Natural killer cell treated with Interleukin-12 subunit alpha and Interleukin-12 subunit beta and Interleukin-15 and Interleukin-18, amount 100 ng/mL, for 72 hours (primary cell): ENCODE measurements around the gene CAPN15. TPM values are rescaled to one million over a fixed set of nuclear protein-coding genes. Genes with fewer than 3 reads are reported as not detected.

Experiments
- ATAC-seq, 2 donors: fragments of 150-1000 bp; cut with Tn5 transposase in 1 of 2; sonication (Bioruptor Pico), chemical (Tn5 transposase) in 1 of 2; 2 replicates each; pipeline ENCODE4 v1.10.0; 2021
- DNase-seq: peaks from one replicate; pipeline ENCODE4 v3.0.0; 2022; ENCODE audit warnings: low spot score
- H3K27ac Mint-ChIP-seq, 2 donors: 1 replicate in 1 of 2; 2 replicates in 1 of 2; pipeline ENCODE4 v1.8.0; 2022; ENCODE audit warnings: mixed read lengths in 2 of 2, mild to moderate bottlenecking in 1 of 2, moderate library complexity in 1 of 2
- H3K27me3 Mint-ChIP-seq, 2 donors: 1 replicate in 1 of 2; 2 replicates in 1 of 2; pipeline ENCODE4 v1.8.0; 2022; ENCODE audit warnings: mixed read lengths in 2 of 2
- H3K36me3 Mint-ChIP-seq: one replicate; pipeline ENCODE4 v1.8.0; 2022; ENCODE audit warnings: mixed read lengths
- H3K4me1 Mint-ChIP-seq, 2 donors: 1 replicate in 1 of 2; 2 replicates in 1 of 2; pipeline ENCODE4 v1.8.0; 2022; ENCODE audit warnings: low read depth in 2 of 2, mixed read lengths in 2 of 2, mild to moderate bottlenecking in 1 of 2
- H3K4me3 Mint-ChIP-seq: one replicate; pipeline ENCODE4 v1.8.0; 2022; ENCODE audit warnings: mixed read lengths
- H3K9me3 Mint-ChIP-seq: 2 replicates; pipeline ENCODE4 v1.8.0; 2022; ENCODE audit warnings: mixed read lengths
- total RNA-seq, 2 donors: library from RNA; stranded (reverse); gene quantifications; one replicate each; pipeline ENCODE4 v1.2.3, GENCODE V29; 2022

CAPN15 gene
- total RNA-seq, 2 donors from 2014 or later = 139 to 201 TPM

DNA sequence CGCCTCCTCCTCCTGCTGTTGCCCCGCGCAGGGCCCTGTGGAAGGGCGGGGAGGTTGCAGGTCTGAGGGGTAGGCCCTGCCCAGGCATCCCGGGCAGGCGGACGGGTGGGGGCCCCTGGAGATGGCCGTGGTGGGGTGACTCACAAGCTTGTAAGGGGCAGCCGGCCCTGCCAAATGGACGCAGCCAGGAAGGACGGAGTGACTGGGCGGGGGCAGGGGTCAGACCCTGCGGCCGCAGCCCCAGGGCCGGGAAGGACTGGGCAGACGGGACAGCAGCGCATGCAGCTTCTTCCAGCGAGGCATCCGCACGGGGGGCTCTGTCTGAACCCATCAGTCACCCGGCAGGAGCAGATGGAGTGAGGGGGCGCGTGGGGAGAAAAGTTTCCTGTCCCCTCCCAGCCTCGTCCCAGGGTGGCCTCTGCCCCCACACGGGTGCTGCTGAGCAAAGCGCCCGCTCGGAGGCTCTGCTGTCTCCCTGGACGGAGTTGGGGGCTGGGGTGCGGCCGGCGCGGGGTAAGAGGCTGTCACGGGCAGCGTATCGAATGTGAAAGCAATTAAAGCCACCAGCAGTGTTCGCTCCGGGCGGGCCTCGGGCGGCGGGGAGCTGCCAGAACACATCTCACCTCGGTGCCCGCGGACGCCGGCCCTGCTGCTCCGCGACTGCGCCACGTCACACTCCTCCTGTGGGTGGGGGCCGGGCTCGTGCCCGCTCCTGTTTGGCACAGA lies 27.3 kb downstream of the CAPN15 start:
- Mint-ChIP-seq H3K4me3 (no peak overlapping the region), H3K4me1 (peaks cover 0 to 3% of the 10 kb centered on the region in 2 donors)
- peak in 1 of 2 donors; percentile 1 for ATAC-seq

DNA sequence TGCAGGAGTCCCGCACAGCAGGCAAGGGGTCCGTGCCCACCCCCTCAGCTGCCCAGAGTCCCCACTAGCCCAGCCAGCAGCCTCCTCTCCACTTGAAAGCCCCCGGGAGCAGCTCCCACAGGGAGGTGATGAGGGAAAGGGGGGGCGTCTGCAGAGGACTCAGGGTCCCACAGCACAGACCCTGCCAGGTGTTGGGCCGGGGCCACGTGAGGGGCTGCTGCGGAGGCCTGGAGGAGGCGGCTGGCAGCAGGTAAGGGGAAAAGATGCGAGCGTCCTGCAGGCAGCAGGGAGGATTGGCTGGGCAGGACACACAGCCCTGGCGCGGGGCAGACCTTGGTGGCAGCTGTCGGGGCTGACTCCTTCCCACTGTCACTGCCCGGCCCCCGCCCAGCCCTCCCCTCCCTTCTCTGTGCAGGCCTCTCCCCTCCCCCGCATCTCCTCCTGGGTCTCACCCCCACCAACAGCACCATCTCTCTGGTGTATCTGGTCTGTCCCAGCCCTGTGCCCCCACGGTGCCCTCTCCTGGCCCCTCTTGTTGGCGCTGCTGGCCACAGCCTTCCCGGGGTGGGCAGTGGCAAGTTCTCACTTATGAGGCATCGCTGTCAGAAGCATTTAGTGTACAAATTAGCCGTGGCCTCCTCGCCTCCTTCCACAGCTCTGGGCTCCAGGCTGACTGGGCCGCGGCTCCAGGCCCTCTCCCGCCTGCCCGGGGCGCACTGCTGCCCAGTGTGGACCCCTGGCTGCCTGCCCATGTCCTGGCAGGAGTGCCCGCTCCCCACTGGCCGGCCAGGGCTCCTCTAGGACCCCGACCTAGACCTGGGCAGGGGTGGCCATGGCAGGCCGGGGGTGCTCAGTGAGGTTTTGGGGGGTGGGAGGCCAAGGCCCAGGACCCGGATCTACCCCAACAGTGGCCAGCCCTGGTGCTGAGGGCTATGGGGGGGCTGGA lies 28.3 kb downstream of the CAPN15 start:
- Mint-ChIP-seq H3K27ac (no peak overlapping the region), H3K9me3 (no peaks in the 10 kb centered on the region), H3K36me3 (no peaks in the 10 kb centered on the region), H3K4me1 (peaks cover 0 to 3% of the 10 kb centered on the region in 2 donors), H3K27me3 (peaks cover 0 to 3% of the 10 kb centered on the region in 2 donors), H3K4me3 (no peak overlapping the region)
- DNase-seq (no peak), ATAC-seq (no peak)

More for the DNA sequence above, 27.3 kb downstream of the CAPN15 start:
- Mint-ChIP-seq H3K9me3 (no peaks in the 10 kb centered on the region), H3K36me3 (no peaks in the 10 kb centered on the region), H3K27me3 (peaks cover 0 to 3% of the 10 kb centered on the region in 2 donors), H3K27ac (no peak overlapping the region)
- no peak for DNase-seq

DNA sequence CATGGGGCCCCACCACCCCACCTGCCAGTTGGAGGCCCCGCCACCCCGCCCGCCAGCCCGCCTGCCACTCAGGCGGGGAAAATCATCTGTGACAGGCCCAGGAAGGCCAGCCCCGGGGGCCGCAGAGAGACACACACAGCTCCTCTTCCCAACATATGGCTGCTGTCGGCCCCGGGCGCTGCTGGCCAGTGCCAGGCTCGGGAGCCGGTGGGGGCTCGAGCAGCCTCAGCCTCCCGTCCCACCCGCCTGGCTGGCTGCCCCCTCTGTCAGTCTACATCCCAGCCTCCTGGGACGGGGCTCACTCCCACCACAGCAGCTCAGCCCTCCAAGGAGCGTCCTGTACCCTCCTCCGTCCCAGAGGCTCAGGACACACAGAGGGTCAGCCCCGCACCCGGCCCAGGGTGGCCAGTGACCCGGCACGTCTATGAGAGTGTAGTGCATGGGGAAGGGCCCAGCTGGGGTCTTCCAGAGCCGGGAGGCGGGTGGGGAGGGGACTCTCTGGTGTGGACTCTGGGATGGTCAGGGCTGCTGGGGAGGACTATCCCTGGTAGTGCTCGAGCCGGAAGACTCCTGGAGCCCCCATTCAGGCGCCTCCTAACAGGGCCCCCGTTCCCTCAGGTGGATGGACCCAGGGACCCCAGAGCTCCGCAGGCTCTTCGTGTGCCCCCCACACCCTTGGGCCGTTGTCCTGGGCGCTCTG lies 29.1 kb downstream of the CAPN15 start:
- Mint-ChIP-seq H3K36me3 (no peaks in the 10 kb centered on the region), H3K4me1 (peaks cover 0 to 3% of the 10 kb centered on the region in 2 donors), H3K9me3 (no peaks in the 10 kb centered on the region), H3K27ac (no peak overlapping the region), H3K27me3 (peaks cover 0 to 3% of the 10 kb centered on the region in 2 donors), H3K4me3 (no peak overlapping the region)
- ATAC-seq (no peak), DNase-seq (no peak)

DNA sequence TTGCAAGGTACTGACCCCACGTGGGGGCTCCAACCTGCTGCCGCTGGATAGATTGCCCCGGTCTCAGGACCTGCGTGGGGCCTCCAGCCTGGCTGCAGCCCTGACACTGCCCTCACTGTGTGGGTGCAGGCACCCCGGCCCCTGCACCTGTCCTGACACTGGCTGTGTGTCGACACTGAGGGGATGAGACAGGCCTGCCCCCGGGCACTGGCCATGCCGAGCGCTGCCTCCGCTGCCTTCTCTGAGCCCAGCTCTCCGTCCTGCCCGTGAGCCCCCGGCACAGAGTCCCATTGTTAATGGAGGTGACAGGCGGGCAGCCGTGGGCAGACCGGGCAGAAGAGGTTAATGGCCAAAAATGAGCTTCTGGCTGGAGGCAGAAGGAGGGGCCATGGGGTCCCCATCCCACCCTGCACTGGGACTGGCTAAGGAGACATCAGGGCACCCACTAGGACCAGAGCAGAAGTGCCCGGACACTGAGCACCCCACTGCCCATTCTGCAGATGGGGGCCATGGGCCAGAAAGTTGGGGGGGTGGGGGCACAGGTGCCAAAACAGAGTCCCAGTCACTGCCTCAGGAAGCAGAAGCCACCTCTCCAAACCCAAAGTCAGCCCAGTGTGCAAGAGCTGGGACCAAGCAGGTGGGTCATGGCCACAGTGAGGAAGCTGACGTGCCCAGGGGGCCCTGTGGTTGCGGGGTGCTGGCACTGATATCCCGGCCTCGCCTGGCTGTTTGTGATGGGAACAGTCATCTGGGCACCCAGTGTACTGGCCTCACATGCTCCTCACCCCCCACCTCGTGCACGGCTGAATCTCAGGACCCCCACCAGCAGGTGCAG lies 30.2 kb downstream of the CAPN15 start:
- Mint-ChIP-seq H3K27me3 (peaks cover 0 to 3% of the 10 kb centered on the region in 2 donors), H3K4me1 (peaks cover 0 to 3% of the 10 kb centered on the region in 2 donors), H3K36me3 (no peaks in the 10 kb centered on the region), H3K9me3 (no peaks in the 10 kb centered on the region), H3K4me3 (no peak overlapping the region), H3K27ac (no peak overlapping the region)
- no peak for ATAC-seq
- DNase-seq = no peak

DNA sequence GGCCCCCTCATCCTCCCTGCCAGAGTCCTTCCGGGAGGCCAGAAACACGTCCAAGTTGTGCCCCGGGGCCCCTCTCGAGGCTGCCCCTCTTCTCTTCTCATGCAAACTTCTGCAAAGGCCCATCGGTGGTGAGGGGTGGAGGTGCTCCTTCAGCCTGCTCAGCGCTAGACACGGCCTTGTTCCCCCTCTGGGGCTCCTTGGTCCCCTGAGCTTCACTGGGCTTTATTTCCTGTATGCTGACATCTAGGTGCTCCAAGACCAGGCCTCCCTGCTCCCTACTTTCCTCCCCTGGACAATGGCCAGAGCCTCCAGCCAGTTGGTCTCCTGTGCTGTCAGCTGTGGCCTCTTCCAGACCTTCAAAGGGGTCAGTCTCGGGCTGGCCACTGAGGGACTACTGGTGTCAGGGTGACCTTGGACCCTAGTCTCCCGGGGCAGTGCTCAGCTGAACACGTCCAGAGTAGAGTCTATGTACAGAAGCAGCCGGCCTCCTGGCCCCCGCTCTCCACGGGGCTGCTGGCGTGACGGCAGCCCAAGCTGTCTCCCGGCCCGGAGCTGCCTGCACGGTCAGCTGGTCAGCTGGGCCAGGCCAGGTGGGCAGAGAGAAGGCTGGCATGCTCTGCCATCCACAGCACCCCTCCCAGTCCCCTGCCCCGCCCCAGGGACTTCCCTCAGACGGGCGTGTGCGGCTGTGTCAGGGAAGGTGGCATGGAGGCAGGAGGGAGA lies 30.9 kb downstream of the CAPN15 start:
- DNase-seq (no peak), ATAC-seq (no peak)
- Mint-ChIP-seq H3K4me3 (no peak overlapping the region), H3K9me3 (no peaks in the 10 kb centered on the region), H3K36me3 (no peaks in the 10 kb centered on the region), H3K27me3 (peaks cover 0 to 3% of the 10 kb centered on the region in 2 donors), H3K27ac (no peak overlapping the region), H3K4me1 (peaks cover 0 to 3% of the 10 kb centered on the region in 2 donors)

DNA sequence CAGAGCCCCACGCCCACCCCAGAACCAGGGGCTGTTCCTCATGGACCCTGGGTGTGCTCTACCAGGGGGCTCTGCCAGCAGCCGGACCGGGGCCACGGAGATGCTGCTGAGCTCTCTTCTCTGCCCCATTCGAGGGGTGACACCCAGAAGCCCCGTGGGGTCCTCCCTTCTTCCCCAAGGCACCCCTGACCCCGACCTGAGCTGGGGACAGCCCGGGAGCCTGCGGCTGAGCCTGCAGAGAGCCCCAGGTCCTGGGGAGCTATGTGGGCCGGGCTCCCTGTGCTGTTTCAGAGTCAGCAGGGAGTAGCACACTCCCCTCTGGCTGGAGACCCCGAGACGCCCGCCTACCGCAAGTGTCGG lies 31.5 kb downstream of the CAPN15 start:
- peaks cover 0 to 3% of the 10 kb centered on the region in 2 donors for H3K4me1 Mint-ChIP-seq
- ATAC-seq = no peak
- no peak for DNase-seq
- H3K27me3 Mint-ChIP-seq = peaks cover 0 to 3% of the 10 kb centered on the region in 2 donors
- no peak overlapping the region for H3K27ac Mint-ChIP-seq
- no peaks in the 10 kb centered on the region for H3K36me3 Mint-ChIP-seq
- H3K4me3 Mint-ChIP-seq = no peak overlapping the region
- no peaks in the 10 kb centered on the region for H3K9me3 Mint-ChIP-seq

DNA sequence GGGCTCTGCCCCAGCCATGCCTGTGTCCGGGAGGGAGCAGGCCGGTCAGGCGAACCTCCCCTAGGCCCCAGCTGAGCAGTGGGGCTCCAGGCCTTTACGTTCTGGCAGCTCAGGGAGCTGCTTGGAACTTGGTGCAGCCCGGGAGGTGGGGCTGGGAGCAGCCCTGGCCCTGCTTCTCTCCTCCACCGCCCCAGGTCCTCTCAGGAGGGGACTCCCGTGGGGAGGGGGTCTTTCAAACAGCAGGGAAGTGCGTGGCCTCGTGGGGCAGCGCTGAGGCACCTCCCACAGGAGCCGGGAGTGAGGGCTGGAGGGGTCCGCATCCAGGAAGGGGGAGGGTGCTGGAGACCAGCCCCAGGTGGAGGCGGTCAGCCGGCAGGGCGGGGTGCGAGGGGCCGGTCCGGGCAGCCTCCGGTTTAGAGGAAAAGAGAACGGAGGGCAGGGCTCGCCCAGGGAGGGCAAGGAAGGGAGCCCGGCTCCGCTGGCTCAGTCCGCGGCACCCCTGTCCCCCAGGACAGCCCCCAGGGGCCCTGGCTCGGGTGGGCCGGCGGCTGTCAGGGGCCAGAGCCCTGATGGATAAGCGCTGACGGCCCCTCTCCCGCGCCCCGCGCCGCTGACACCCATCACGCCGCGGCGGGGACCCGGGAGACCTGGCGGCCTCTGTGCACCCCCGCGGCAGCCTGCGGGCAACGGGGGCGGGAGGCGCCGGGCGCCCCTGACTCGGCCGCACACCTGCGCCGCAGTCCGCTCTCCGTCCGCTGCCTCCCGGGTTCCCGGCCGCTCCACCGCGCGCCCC lies 32.1 kb downstream of the CAPN15 start:
- Mint-ChIP-seq H3K9me3 (no peaks in the 10 kb centered on the region), H3K36me3 (no peaks in the 10 kb centered on the region)

DNA sequence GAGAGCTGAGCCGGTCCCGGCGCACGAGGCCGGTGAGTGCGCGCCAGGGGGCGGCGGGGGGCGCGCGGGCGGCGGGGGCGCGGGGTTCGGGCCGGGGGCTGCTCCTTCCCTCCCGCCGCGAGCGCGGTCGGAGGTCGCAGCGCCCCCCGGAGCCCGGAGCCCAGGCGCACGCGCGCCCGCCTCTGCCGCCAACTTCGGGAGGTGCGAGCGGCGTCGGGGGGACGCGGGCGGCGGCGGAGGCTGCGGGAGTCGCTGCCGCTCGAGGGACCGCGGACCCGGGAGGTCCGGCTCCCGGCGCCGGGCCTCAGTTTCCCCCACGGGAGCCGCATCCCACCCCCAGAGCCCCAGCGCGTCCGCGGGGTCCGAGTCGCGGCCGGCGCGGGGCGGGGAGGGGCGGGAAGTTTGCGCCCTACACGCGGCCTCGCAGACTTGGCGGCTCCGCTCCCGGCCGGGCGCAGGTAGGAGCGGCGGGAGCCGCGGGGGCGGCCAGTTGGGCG lies 32.7 kb downstream of the CAPN15 start, which contains the start of gene PRR35:
Gene PRR35, plus strand, starts transcription at position 191 of the 497 bp plus-strand sequence. CDS start 2,901 bp downstream, outside the sequence.
- Mint-ChIP-seq H3K4me3 (no peak within 1 kb of the TSS), H3K27ac (no peak within 1 kb of the TSS), H3K4me1 (peaks cover 0 to 3% of the 10 kb centered on the region in 2 donors), H3K36me3 (no peaks in the 10 kb centered on the region), H3K9me3 (no peaks in the 10 kb centered on the region), H3K27me3 (peaks cover 0 to 3% of the 10 kb centered on the region in 2 donors)
- DNase-seq (no peak), ATAC-seq (no peak)

More for the DNA sequence above, 32.1 kb downstream of the CAPN15 start:
- Mint-ChIP-seq H3K4me3 (no peak overlapping the region), H3K27ac (no peak overlapping the region), H3K4me1 (peaks cover 0 to 3% of the 10 kb centered on the region in 2 donors), H3K27me3 (peaks cover 0 to 3% of the 10 kb centered on the region in 2 donors)
- DNase-seq = no peak
- no peak for ATAC-seq

DNA sequence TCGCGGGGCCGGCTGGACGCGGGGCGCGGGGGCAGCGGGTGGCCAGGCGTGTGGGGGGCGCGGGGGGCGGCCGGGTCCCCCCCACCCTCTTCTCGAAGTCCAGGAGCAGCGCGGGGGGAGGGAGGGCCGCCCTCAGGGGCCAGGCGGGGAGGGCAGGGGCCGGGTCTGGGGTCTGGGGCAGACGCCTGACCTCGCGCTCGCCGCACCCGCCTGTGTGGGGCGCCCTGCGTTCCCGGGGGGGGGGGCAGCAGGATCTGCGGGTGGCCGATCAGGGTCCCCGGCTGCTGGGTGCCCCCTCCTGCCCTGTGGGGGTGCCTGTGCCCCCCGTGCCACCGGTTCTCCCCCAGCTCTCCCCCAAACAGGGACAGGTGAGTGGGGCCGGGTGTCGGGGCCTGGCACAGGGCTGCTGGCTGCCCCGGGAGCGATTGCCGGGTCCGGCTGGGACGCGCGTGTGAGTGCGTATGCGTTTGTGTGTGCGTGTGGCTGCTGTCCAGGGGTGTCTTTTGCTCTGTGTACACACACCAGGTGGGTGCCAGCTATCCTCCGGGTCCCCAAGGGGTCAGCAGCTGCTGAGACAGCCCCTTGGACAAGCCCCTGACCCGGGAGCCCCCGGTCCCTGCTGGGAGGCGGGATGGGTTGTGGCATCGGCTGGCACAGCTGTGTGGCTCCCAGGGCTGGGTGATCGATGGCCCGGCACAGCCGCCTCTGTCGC lies 33.3 kb downstream of the CAPN15 start:
- ATAC-seq = no peak
- DNase-seq = no peak
- H3K27me3 Mint-ChIP-seq = peaks cover 0 to 3% of the 10 kb centered on the region in 2 donors
- H3K4me1 Mint-ChIP-seq = peaks cover 0 to 3% of the 10 kb centered on the region in 2 donors
- H3K36me3 Mint-ChIP-seq = no peaks in the 10 kb centered on the region
- no peaks in the 10 kb centered on the region for H3K9me3 Mint-ChIP-seq
- no peak overlapping the region for H3K4me3 Mint-ChIP-seq
- no peak overlapping the region for H3K27ac Mint-ChIP-seq

DNA sequence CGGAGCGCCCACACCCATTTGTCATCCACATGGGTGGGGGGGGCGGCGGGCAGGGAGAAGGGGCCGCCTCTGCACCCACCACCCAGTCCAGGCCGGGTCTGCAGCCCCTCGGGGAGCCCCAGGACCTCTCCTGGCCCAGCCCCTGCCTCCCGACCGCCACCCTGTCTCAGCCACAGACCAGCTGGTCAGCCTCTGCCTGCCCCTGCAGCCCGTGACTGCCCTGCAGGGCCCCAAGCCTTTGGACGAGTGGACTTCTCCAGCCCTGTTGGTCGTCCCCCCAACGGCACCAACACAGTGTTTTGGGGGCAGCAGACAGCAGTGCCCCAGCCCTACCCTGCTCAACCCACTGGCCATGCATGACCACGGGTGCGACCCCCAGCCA lies 33.9 kb downstream of the CAPN15 start:
- peaks cover 0 to 3% of the 10 kb centered on the region in 2 donors for H3K4me1 Mint-ChIP-seq
- no peaks in the 10 kb centered on the region for H3K9me3 Mint-ChIP-seq
- H3K27ac Mint-ChIP-seq = no peak overlapping the region
- no peaks in the 10 kb centered on the region for H3K36me3 Mint-ChIP-seq
- H3K27me3 Mint-ChIP-seq = peaks cover 0 to 3% of the 10 kb centered on the region in 2 donors
- no peak for DNase-seq
- no peak for ATAC-seq
- H3K4me3 Mint-ChIP-seq = no peak overlapping the region
